Mucosa of rectum (tissue), 2 donors: ENCODE results near the gene COL23A1.

Source experiments
- H3K27ac ChIP-seq, 2 donors: one replicate each; pipeline ENCODE4 v1.7.0; 2013; ENCODE audit warnings: inconsistent platforms in 2 of 2, low read depth in 2 of 2, low read length in 2 of 2
- H3K27me3 ChIP-seq, 2 donors: one replicate each; pipeline ENCODE4 v1.7.0; 2013; ENCODE audit warnings: low read length in 2 of 2; ENCODE audit not compliant: control insufficient read depth in 2 of 2, insufficient read depth in 2 of 2
- H3K36me3 ChIP-seq, 2 donors: one replicate each; pipeline ENCODE4 v1.7.0; 2013; ENCODE audit warnings: low read length in 2 of 2; ENCODE audit not compliant: control insufficient read depth in 2 of 2, insufficient read depth in 2 of 2
- H3K4me1 ChIP-seq, 2 donors: one replicate each; pipeline ENCODE4 v1.7.0; 2013; ENCODE audit warnings: low read length in 2 of 2, mild to moderate bottlenecking in 1 of 2; ENCODE audit not compliant: control insufficient read depth in 2 of 2, insufficient read depth in 2 of 2
- H3K4me3 ChIP-seq, 2 donors: one replicate each; pipeline ENCODE4 v1.7.0; 2013; ENCODE audit warnings: low read length in 2 of 2
- H3K9ac ChIP-seq, 2 donors: one replicate each; pipeline ENCODE4 v1.7.0; 2013; ENCODE audit warnings: low read length in 2 of 2, low read depth in 1 of 2, mild to moderate bottlenecking in 1 of 2
- H3K9me3 ChIP-seq, 2 donors: one replicate each; pipeline ENCODE4 v1.7.0; 2013; ENCODE audit warnings: low read length in 2 of 2; ENCODE audit not compliant: control insufficient read depth in 2 of 2
- donor health status: healthy.
- donor health status: Normal muscosa, but diverticular disease.

COL23A1 gene

GRCh38 chr5:178225174-178225573, 365.0 kb downstream of the COL23A1 start:
- Histone ChIP-seq H3K9me3 (no peaks in the 10 kb centered on the region), H3K36me3 (peaks cover 48 to 71% of the 10 kb centered on the region in 2 donors), H3K9ac (peak overlapping the region in 1 of 2 donors; percentile 52), H3K4me1 (peaks cover 33 to 38% of the 10 kb centered on the region in 2 donors), H3K4me3 (no peak overlapping the region), H3K27me3 (no peaks in the 10 kb centered on the region), H3K27ac (peak overlapping the region; percentile 4 to 91)

GRCh38 chr5:178224403-178224802, 365.8 kb downstream of the COL23A1 start:
- Histone ChIP-seq H3K27ac (no peak overlapping the region), H3K36me3 (peaks cover 45 to 69% of the 10 kb centered on the region in 2 donors), H3K9ac (no peak overlapping the region)

GRCh38 chr5:178223828-178224335, 366.3 kb downstream of the COL23A1 start:
- Histone ChIP-seq H3K36me3 (peaks cover 42 to 68% of the 10 kb centered on the region in 2 donors), H3K4me1 (peaks cover 23 to 35% of the 10 kb centered on the region in 2 donors), H3K9ac (no peak overlapping the region), H3K27ac (no peak overlapping the region), H3K27me3 (no peaks in the 10 kb centered on the region), H3K9me3 (no peaks in the 10 kb centered on the region), H3K4me3 (no peak overlapping the region)

More at GRCh38 chr5:178224403-178224802, 365.8 kb downstream of the COL23A1 start:
- H3K27me3 ChIP-seq, result no peaks in the 10 kb centered on the region
- no peaks in the 10 kb centered on the region for H3K9me3 ChIP-seq
- no peak overlapping the region for H3K4me3 ChIP-seq
- H3K4me1 ChIP-seq, result peaks cover 28 to 35% of the 10 kb centered on the region in 2 donors

- H3K4me1 ChIP-seq, result peaks cover 17 to 29% of the 10 kb centered on the region in 2 donors
- H3K36me3 ChIP-seq, result peaks cover 36 to 65% of the 10 kb centered on the region in 2 donors
- no peaks in the 10 kb centered on the region for H3K9me3 ChIP-seq
- no peak overlapping the region for H3K27ac ChIP-seq
- H3K4me3 ChIP-seq, result no peak overlapping the region
- H3K27me3 ChIP-seq, result no peaks in the 10 kb centered on the region
- no peak overlapping the region for H3K9ac ChIP-seq
Observed at GRCh38 chr5:178223196-178223773, 366.9 kb downstream of the COL23A1 start.

GRCh38 chr5:178222292-178222691, 367.9 kb downstream of the COL23A1 start:
- Histone ChIP-seq H3K4me1 (peaks cover 12 to 19% of the 10 kb centered on the region in 2 donors), H3K27me3 (no peaks in the 10 kb centered on the region), H3K4me3 (no peak overlapping the region), H3K9ac (no peak overlapping the region), H3K27ac (no peak overlapping the region), H3K9me3 (no peaks in the 10 kb centered on the region), H3K36me3 (peaks cover 26 to 56% of the 10 kb centered on the region in 2 donors)

GRCh38 chr5:178221853-178222252, 368.3 kb downstream of the COL23A1 start:
- no peak overlapping the region for H3K27ac ChIP-seq
- peaks cover 24 to 56% of the 10 kb centered on the region in 2 donors for H3K36me3 ChIP-seq
- no peaks in the 10 kb centered on the region for H3K9me3 ChIP-seq
- no peak overlapping the region for H3K4me3 ChIP-seq
- no peak overlapping the region for H3K9ac ChIP-seq
- peaks cover 9 to 19% of the 10 kb centered on the region in 2 donors for H3K4me1 ChIP-seq
- H3K27me3 ChIP-seq, result no peaks in the 10 kb centered on the region

- no peak overlapping the region for H3K27ac ChIP-seq
- H3K4me1 ChIP-seq, result peaks cover 14 to 22% of the 10 kb centered on the region in 2 donors
- no peaks in the 10 kb centered on the region for H3K9me3 ChIP-seq
- peaks cover 24 to 60% of the 10 kb centered on the region in 2 donors for H3K36me3 ChIP-seq
- H3K27me3 ChIP-seq, result no peaks in the 10 kb centered on the region
- no peak overlapping the region for H3K9ac ChIP-seq
- H3K4me3 ChIP-seq, result no peak overlapping the region
Observed at GRCh38 chr5:178221282-178221681, 368.9 kb downstream of the COL23A1 start.

- Histone ChIP-seq H3K4me3 (no peak overlapping the region), H3K36me3 (peaks cover 36 to 65% of the 10 kb centered on the region in 2 donors), H3K27me3 (no peaks in the 10 kb centered on the region), H3K9me3 (no peaks in the 10 kb centered on the region), H3K27ac (no peak overlapping the region), H3K4me1 (peaks cover 31 to 36% of the 10 kb centered on the region in 2 donors), H3K9ac (no peak overlapping the region)
Observed at GRCh38 chr5:178218827-178219226, 371.4 kb downstream of the COL23A1 start.

GRCh38 chr5:178218237-178218776, 371.9 kb downstream of the COL23A1 start:
- peaks cover 36 to 42% of the 10 kb centered on the region in 2 donors for H3K4me1 ChIP-seq
- peaks cover 38 to 65% of the 10 kb centered on the region in 2 donors for H3K36me3 ChIP-seq
- no peak overlapping the region for H3K4me3 ChIP-seq
- no peaks in the 10 kb centered on the region for H3K27me3 ChIP-seq
- H3K9me3 ChIP-seq, result no peaks in the 10 kb centered on the region
- H3K9ac ChIP-seq, result no peak overlapping the region
- no peak overlapping the region for H3K27ac ChIP-seq

GRCh38 chr5:178216779-178217178, 373.4 kb downstream of the COL23A1 start:
- Histone ChIP-seq H3K36me3 (peaks cover 50 to 66% of the 10 kb centered on the region in 2 donors), H3K4me1 (peaks cover 50 to 53% of the 10 kb centered on the region in 2 donors), H3K4me3 (no peak overlapping the region), H3K27me3 (no peaks in the 10 kb centered on the region), H3K27ac (peak overlapping the region; percentile 95 to 98), H3K9ac (peak overlapping the region; percentile 48 to 55), H3K9me3 (no peaks in the 10 kb centered on the region)
